GM18511 (cell line): ENCODE data around the gene RTL5.
A peak's percentile ranks its signal among the peaks of the same experiment; 100 is the strongest.

ENCODE experiments used
- ATAC-seq: cut with Tn5 transposase; IDR thresholded peaks from one replicate; pipeline ENCODE4 v1.9.1; 2021; ENCODE audit warnings: mild to moderate bottlenecking, moderate library complexity; ENCODE audit not compliant: unreplicated experiment

The RTL5 gene

GRCh38 chrX:72130156-72130761 lies 1.5 kb downstream of the RTL5 start:
- ATAC-seq, result no peak

- ATAC-seq, result no peak
Measured at GRCh38 chrX:72129661-72130060, 2.1 kb downstream of the RTL5 start.

- ATAC-seq, result no peak
Measured at GRCh38 chrX:72128881-72129280, 2.8 kb downstream of the RTL5 start.

- ATAC-seq, result no peak
Measured at GRCh38 chrX:72128183-72128834, 3.4 kb downstream of the RTL5 start.

- no peak for ATAC-seq
Measured at GRCh38 chrX:72127332-72127731, 4.4 kb downstream of the RTL5 start.

GRCh38 chrX:72126539-72127140 lies 5.1 kb downstream of the RTL5 start:
- ATAC-seq, result peak; percentile 85

GRCh38 chrX:72126048-72126415 lies 5.7 kb downstream of the RTL5 start:
- no peak for ATAC-seq

- ATAC-seq, result no peak
Measured at GRCh38 chrX:72125331-72126047, 6.2 kb downstream of the RTL5 start.

GRCh38 chrX:72124540-72125201 lies 7.0 kb downstream of the RTL5 start:
- no peak for ATAC-seq

- no peak for ATAC-seq
Measured at GRCh38 chrX:72123471-72124185, 8.1 kb downstream of the RTL5 start.

GRCh38 chrX:72122621-72123337 lies 8.9 kb downstream of the RTL5 start:
- ATAC-seq, result no peak

GRCh38 chrX:72121383-72121782 lies 10.3 kb downstream of the RTL5 start:
- ATAC-seq, result peak; percentile 71

GRCh38 chrX:72120837-72121236 lies 10.9 kb downstream of the RTL5 start:
- no peak for ATAC-seq

- no peak for ATAC-seq
Measured at GRCh38 chrX:72117636-72118210, 14.0 kb downstream of the RTL5 start.

GRCh38 chrX:72115380-72115779 lies 16.3 kb downstream of the RTL5 start:
- no peak for ATAC-seq

GRCh38 chrX:72114807-72115206 lies 16.9 kb downstream of the RTL5 start:
- no peak for ATAC-seq

- ATAC-seq, result no peak
Measured at GRCh38 chrX:72114306-72114705, 17.4 kb downstream of the RTL5 start.

GRCh38 chrX:72113461-72113860 lies 18.3 kb downstream of the RTL5 start:
- ATAC-seq, result no peak

- ATAC-seq, result no peak
Measured at GRCh38 chrX:72110876-72111708, 20.6 kb downstream of the RTL5 start.
